Heart right ventricle (tissue), 16 donors: Measurements from ENCODE around the gene PDIA5. TPM values are rescaled to one million over a fixed set of nuclear protein-coding genes. Genes with fewer than 3 reads are reported as not detected.

Experiments
- ATAC-seq, 8 donors: fragments of 200-7000 bp; cut with Tn5 transposase; one replicate each; pipeline ENCODE4 v1.9.1; 2020; ENCODE audit warnings: mild to moderate bottlenecking in 8 of 8, moderate library complexity in 8 of 8, moderate number of reproducible peaks in 1 of 8
- DNase-seq, 2 donors: peaks; one replicate each; pipeline ENCODE4 v3.0.0-alpha.2; 2020
- H3K27ac ChIP-seq, 10 donors: fragments of 200-600 bp; sonication (generic) in 2 of 10; one replicate each; pipeline versions ENCODE4 v1.5.0 to v1.8.0; 2020 to 2022; ENCODE audit warnings: mild to moderate bottlenecking in 3 of 10
- H3K27me3 ChIP-seq, 7 donors: fragments of 200-600 bp; one replicate each; pipeline ENCODE4 v1.8.0; 2021 to 2022; ENCODE audit warnings: mild to moderate bottlenecking in 2 of 7
- H3K36me3 ChIP-seq, 9 donors: fragments of 200-600 bp; sonication (generic) in 1 of 9; one replicate each; pipeline versions ENCODE4 v1.5.0 to v1.8.0; 2020 to 2022; ENCODE audit warnings: mild to moderate bottlenecking in 2 of 9
- H3K4me1 ChIP-seq, 9 donors: fragments of 200-600 bp; sonication (generic) in 1 of 9; one replicate each; pipeline versions ENCODE4 v1.5.0 to v1.8.0; 2020 to 2022; ENCODE audit warnings: mild to moderate bottlenecking in 4 of 9
- H3K4me3 ChIP-seq, 10 donors: fragments of 200-600 bp; sonication (generic) in 2 of 10; one replicate each; pipeline versions ENCODE4 v1.5.0 to v1.8.0; 2020 to 2022; ENCODE audit warnings: mild to moderate bottlenecking in 7 of 10, moderate library complexity in 2 of 10
- H3K9me3 ChIP-seq, 11 donors: fragments of 200-600 bp in 10 of 11; sonication (generic) in 2 of 11; one replicate each; pipeline versions ENCODE4 v1.5.0 to v1.8.0; 2013 to 2022; ENCODE audit warnings: mild to moderate bottlenecking in 2 of 11, control low read depth in 1 of 11, moderate library complexity in 1 of 11
- CTCF ChIP-seq, 9 donors: fragments of 200-600 bp; sonication (generic) in 2 of 9; IDR thresholded peaks; one replicate each; pipeline versions ENCODE4 v1.5.0 to v1.8.0; 2021 to 2022; ENCODE audit warnings: antibody characterized with exemption in 9 of 9, mild to moderate bottlenecking in 5 of 9, moderate library complexity in 1 of 9
- WGBS, 2 donors: extraction: QIAGEN DNeasy Blood & Tissue Kit; methylation state at CpG; one replicate each; pipeline ENCODE4 v1.1.7; 2013; ENCODE audit warnings: inconsistent platforms in 1 of 2; 5-methylcytosine and 5-hydroxymethylcytosine counted together
- intact Hi-C, 10 donors: fragments of 100-400 bp; cut with DNase I; formaldehyde crosslinking; loops; one replicate each; pipeline versions ENCODE4 v1.11.1 to v1.14.2; 2022
- polyA plus RNA-seq, 2 donors: library from polyadenylated mRNA; stranded (reverse); fragments of 200-250 nt; gene quantifications; one replicate each; pipeline ENCODE4 v1.2.3, GENCODE V29; 2013
- total RNA-seq, 10 donors: library from RNA; stranded (reverse); fragmentation: NEBNext Ultra II Directional in 3 of 10; extraction: Animal tissue kit (Norgen Biotek cat#: 25700) in 3 of 10; gene quantifications; one replicate each; pipeline versions ENCODE4 v1.2.1 to v1.2.4, GENCODE V29; 2021 to 2023
- donor health status: Arrhythmogenic right ventricular cardiomyopathy.
- donor health status: ischemic (EF 13 %, LVEDD 7.1; RV severe dilation, severe dysfunction).
- donor health status: healthy with polysubstance abuse.
- donor health status: DM: no; HTN: yes; CAD: no.
- donor health status: DM: no; HTN: no; CAD: no.
- donor health status: ischemic (EF 25% LVEDD 6.9; RV normal size, moderate dysfunction).
- donor health status: ischemic (EF 25% LVEDD 5.7; RV mildly dilated, moderate dysfunction).
- donor health status: healthy.
- donor health status: DM: yes; HTN: yes; CAD: no.
- donor health status: Ischemic cardiomyopathy.
- donor health status: ischemic (EF 35%, LVEDD 5.7; RV mildly dilated, moderate dysfunction).
- donor health status: nonischemic (EF 11% LVEDD 7.7; RV severe dilation, severe dysfunction).
- donor health status: DM: yes; HTN: yes; CAD: no.
- donor health status: PGD.
- donor health status: ischemic (EF 29% LVEDD 5.4; RV normal size, mild dysfunction).
- donor health status: nonischemic (EF 23%, LVEDD 6.1; RV moderate dilation, normal function).

The PDIA5 gene
- total and polyA plus RNA-seq, 12 donors = 4.2 to 14.6 (median 6.3) TPM

- Histone ChIP-seq H3K4me1 (peaks cover 0 to 4% (median 0%) of the 10 kb centered on the region in 9 donors), H3K36me3 (peaks cover 0 to 96% (median 7%) of the 10 kb centered on the region in 9 donors), H3K9me3 (no peaks in the 10 kb centered on the region), H3K27ac (no peak overlapping the region), H3K4me3 (no peak overlapping the region), H3K27me3 (no peaks in the 10 kb centered on the region)
- no peak for TF ChIP-seq CTCF (IDR thresholded peaks at IDR 0.05)
- ATAC-seq = no peak
- WGBS, 2 donors = 86 to 87% methylated on average over 5 of the region's 5 CpGs
- DNase-seq = no peak
- intact Hi-C loops = no loop called here
These were observed 55.2 kb downstream of the PDIA5 start for GRCh38 chr3:123122057-123122456.

- ATAC-seq (no peak), DNase-seq (no peak)
- Histone ChIP-seq H3K27me3 (no peaks in the 10 kb centered on the region), H3K27ac (no peak overlapping the region), H3K9me3 (no peaks in the 10 kb centered on the region), H3K36me3 (peaks cover 0 to 96% (median 7%) of the 10 kb centered on the region in 9 donors), H3K4me1 (peaks cover 0 to 4% (median 0%) of the 10 kb centered on the region in 9 donors), H3K4me3 (no peak overlapping the region)
- 70 to 87% methylated on average over 8 of the region's 8 CpGs for WGBS, 2 donors
- TF ChIP-seq CTCF (IDR thresholded peaks at IDR 0.05) = no peak
- intact Hi-C loops = no loop called here
These were observed 55.9 kb downstream of the PDIA5 start for GRCh38 chr3:123122525-123123315.

GRCh38 chr3:123123716-123124616 is 57.1 kb downstream of the PDIA5 start:
- Histone ChIP-seq H3K9me3 (no peaks in the 10 kb centered on the region), H3K27ac (no peak overlapping the region), H3K27me3 (no peaks in the 10 kb centered on the region), H3K4me3 (no peak overlapping the region), H3K4me1 (peaks cover 0 to 4% (median 0%) of the 10 kb centered on the region in 9 donors), H3K36me3 (peaks cover 0 to 98% (median 7%) of the 10 kb centered on the region in 9 donors)
- DNase-seq (no peak), ATAC-seq (no peak)
- no peak for TF ChIP-seq CTCF (IDR thresholded peaks at IDR 0.05)
- intact Hi-C loops = no loop called here
- 85 to 92% methylated on average over 24 of the region's 24 CpGs for WGBS, 2 donors

GRCh38 chr3:123124971-123125370 is 58.1 kb downstream of the PDIA5 start:
- Histone ChIP-seq H3K4me1 (peaks cover 0 to 4% (median 0%) of the 10 kb centered on the region in 9 donors), H3K27ac (no peak overlapping the region), H3K4me3 (no peak overlapping the region), H3K27me3 (no peaks in the 10 kb centered on the region), H3K36me3 (peaks cover 0 to 99% (median 7%) of the 10 kb centered on the region in 9 donors), H3K9me3 (no peaks in the 10 kb centered on the region)
- no peak for TF ChIP-seq CTCF (IDR thresholded peaks at IDR 0.05)
- intact Hi-C loops = no loop called here
- WGBS, 2 donors = 96 to 97% methylated on average over 7 of the region's 7 CpGs
- DNase-seq (no peak), ATAC-seq (no peak)
